Skeletal muscle cell (primary cell): ENCODE measurements around the gene PSME2.

ENCODE experiments used
- DNase-seq: peaks from one replicate; pipeline ENCODE4 v3.0.0-alpha.2; 2010; ENCODE audit warnings: low read depth
- H3K4me3 ChIP-seq: 2 replicates; pipeline ENCODE4 v1.5.1; 2011; ENCODE audit warnings: low read depth, mild to moderate bottlenecking, control low read depth, low read length, moderate library complexity

Gene PSME2

DNA sequence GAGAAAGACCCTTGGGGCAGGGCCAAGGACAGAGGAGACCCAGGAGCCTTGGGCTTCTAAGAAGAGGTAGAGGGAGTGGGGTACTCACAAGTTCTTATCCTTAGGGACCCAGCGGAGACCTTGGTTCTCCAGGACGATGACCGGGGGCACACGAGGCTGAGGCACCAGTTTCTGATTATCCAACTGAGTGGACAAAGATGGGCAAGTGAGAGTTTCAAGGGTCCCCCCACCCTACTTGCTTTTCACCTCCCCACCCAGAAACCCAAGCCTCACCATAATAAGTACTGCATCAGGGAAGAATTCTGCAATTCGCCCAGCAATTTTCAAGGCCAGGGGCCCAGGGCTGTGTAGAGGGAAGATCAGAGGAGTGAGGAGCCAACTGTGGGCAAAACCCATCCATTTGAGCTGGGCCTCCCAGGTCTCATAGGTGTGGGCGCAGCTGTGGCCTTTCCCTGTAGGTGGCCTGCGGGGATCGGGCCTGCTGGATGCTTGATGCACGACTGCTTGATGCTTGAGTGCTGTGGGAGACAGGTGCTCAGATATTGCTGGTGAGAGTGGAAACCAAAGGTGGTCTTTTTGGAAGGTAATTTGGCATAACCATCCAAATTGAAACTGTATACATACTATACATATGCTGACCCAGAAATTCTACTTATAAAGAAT is 7.0 kb downstream of the PSME2 start:
- DNase-seq, result no peak
- peak overlapping the region; percentile 81 for H3K4me3 ChIP-seq

DNA sequence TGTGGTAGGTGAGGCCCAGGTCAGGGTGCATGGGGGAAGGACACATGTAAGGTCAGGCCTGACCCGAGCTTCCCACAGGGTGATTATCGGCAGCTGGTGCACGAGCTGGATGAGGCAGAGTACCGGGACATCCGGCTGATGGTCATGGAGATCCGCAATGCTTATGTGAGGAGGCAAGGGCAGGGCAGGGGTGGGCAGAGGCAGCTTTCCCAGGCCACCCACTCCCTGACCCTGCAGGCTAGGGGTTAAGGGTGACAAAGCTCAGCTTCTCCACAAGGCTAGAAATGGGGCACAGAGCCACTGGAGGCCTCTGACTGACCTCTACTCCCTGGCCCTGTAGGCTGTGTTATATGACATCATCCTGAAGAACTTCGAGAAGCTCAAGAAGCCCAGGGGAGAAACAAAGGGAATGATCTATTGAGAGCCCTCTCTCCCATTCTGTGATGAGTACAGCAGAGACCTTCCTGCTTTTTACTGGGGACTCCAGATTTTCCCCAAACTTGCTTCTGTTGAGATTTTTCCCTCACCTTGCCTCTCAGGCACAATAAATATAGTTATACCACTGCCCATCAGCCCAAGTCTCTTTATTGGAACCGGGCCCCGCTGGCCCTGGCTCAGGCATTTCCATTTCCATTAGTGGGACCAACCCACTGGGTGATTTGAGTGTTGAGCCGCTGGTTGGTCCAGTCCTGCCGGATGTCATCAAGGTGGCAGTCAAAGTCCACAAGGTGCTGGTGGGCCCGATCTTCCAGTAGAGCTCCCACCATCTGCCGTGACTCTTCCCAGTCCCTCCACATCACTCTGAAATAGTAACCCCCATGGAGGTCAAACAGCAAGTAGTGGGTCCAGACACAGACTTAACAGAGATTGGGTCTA is 7.8 kb downstream of the PSME2 start:
- DNase-seq, result no peak
- H3K4me3 ChIP-seq, result no peak overlapping the region

DNA sequence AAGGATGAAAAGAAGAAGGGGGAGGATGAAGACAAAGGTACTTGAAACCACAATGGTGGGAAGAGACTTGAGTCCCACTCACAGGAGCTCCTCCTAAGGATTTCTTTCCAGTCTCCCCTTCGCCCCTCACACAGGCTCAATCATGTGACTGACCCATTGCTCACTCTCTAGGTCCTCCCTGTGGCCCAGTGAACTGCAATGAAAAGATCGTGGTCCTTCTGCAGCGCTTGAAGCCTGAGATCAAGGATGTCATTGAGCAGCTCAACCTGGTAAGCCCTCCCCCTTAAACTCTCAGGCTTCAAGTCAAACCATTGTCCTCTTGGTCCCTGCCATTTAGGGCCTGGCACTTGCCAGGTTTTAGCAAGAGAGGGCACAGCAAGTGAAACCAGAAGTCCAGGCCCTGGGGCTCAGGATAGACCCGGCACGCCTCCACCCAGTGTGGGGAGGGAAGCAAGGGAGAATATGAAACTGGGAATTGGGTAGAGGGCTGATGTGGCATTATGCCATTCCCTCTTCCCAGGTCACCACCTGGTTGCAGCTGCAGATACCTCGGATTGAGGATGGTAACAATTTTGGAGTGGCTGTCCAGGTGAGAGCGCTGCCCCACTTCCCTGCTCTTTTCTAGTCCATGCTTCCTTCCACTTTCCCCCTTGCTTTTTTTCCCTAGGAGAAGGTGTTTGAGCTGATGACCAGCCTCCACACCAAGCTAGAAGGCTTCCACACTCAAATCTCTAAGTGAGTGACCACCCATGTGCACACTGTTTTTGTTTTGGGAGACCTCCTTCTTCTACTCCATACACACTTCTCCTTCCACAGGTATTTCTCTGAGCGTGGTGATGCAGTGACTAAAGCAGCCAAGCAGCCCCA is 8.6 kb downstream of the PSME2 start:
- H3K4me3 ChIP-seq, result no peak overlapping the region
- DNase-seq, result no peak

DNA sequence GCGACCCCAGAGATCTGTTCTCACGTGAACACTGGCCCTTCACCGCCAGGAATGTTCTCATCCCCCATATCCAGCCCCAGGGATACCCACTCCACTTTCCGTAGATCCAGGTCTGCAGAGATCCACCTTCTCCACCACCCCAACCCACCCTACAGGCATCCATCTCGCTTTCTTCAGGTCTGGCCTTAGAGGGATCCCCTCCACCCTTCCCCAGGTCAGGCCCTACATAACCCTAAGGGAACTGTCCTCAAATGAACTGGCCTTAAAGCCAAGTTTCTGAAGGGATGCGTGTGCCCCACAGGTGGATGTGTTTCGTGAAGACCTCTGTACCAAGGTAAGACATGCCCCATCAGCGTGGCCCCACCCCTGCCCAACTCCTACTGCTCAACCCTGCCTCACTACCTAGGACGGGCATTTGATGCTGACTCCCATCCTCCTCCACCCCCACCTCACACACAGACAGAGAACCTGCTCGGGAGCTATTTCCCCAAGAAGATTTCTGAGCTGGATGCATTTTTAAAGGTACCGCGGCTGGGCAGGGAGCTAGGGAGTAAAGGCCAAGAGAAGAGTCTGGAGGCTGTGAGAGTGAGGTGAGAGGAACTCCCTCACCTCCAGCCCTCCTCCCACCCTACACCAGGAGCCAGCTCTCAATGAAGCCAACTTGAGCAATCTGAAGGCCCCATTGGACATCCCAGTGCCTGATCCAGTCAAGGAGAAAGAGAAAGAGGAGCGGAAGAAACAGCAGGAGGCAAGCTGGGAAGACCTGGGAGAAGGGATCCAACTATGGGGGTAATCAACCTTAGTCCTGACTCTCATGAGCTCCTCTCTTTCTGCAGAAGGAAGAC is 9.5 kb downstream of the PSME2 start:
- DNase-seq, result no peak
- H3K4me3 ChIP-seq, result peak overlapping the region; percentile 85

DNA sequence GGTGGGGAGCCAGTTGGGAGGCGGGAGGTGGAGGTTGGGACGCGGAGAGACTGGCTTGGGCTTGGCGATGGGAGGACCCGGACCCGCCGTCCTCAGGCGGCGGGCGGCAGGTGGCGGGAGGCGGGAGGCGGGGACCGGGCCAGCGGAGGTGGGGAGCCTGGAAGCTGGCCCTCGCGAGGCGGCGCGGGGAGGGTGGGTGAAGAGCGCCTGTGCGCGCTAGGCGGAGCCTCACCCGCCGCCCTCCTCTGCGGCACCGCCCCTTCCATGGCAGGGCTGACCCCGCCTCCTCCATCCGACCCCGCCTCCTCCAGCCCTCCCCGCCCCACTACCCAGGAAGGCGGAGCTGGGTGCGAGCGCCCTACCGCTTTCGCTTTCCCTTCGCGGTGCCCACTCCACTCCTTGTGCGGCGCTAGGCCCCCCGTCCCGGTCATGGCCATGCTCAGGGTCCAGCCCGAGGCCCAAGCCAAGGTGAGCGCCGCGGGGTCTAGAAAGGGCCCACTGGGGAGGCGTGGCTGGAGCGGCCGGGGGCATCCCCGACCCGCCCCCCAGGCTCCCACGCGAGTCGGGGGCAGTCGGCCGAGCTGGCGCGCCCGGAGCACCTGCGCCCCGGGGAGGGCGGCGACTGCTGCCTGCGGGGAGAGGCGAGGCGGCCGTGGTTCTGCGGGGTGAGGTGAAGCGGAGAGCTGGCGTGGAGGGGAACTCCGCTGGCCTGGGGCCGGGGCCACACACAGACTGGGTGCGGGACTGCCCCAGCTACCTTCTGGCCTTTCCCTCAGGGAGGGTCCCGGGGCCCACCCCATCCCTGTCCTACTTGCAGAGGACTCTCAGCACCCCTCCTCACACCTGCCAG is 10.4 kb downstream of the PSME2 start, which contains the start of gene PSME1:
Gene PSME1 (plus strand): TSS at position 361 of the 850 bp plus-strand sequence. CDS start 69 bp downstream, at position 430.
- H3K4me3 ChIP-seq, result peak within 1 kb of the TSS; percentile 85
- DNase-seq, result peak; percentile 52

DNA sequence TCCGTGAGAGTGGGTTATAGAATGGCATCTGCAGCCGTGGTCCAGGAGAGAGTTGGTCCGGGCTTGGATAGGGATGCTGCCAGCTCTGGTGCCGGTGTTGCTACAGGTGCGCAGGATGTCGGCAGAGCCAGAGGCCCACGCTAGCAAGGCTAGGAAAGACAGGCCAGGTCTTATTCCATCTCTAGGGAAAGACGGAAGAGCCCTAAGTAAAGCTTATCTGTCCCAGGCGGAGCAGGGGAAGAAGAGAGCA is 10.9 kb downstream of the PSME2 start:
- no peak for DNase-seq
- peak overlapping the region; percentile 85 for H3K4me3 ChIP-seq

DNA sequence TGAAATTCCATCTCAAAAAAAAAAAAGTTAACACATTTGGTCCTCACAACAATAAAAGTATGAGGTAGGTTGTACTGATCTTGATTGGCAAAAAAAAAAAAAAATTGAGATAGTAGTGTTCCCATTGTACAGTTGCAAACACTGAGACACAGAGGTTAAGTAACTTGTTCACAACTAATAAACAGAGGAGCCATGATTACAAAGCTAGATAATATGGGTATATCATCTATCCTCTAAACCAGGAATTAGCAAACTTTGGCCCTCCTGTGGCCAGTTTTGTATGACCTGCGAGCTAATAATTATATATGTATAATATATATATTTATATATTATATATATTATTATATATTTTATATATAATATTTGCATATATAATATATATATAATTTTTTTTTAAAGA is 12.7 kb downstream of the PSME2 start:
- H3K4me3 ChIP-seq, result no peak overlapping the region
- no peak for DNase-seq

DNA sequence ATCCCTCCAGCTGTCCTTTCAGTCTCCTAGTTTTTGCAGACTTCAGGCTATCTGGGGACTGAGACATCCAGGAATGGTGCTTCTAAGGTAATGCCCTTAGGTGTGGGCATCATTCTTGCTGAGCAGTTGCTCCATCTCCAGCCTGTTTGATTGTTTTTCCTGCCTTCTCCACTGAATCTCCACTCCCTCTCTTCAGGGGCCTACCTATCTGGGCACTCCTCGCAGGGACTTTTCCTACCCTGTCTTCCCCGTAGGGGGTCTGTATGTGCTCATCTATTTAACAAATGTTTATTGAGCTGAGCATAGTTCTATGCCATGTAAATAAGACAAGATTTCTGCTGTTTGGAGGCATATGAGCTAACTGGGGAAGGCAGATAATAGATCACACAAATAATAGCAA is 13.4 kb downstream of the PSME2 start:
- no peak for DNase-seq
- H3K4me3 ChIP-seq, result no peak overlapping the region

DNA sequence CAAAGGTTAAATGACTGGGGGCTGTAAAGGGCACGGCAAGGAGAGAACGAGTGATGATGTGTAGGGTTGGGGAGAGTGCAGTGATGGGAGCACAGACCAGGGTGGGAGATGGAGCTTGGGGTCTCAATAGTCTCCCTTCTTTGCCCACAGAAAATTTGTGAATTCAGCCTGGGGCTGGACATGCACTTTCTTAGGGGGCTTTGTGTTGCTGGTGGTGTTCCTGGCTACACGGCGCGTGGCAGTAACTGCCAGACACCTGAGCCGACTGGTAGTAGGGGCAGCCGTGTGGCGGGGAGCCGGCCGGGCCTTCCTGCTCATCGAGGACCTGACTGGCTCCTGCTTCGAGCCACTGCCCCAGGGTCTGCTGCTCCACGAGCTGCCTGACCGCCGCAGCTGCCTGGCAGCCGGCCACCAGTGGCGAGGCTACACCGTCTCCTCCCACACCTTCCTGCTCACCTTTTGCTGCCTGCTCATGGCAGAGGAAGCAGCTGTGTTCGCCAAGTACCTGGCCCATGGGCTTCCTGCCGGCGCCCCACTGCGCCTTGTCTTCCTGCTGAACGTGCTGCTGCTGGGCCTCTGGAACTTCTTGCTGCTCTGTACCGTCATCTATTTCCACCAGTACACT is 14.2 kb downstream of the PSME2 start:
- peak overlapping the region; percentile 38 for H3K4me3 ChIP-seq
- DNase-seq, result no peak

DNA sequence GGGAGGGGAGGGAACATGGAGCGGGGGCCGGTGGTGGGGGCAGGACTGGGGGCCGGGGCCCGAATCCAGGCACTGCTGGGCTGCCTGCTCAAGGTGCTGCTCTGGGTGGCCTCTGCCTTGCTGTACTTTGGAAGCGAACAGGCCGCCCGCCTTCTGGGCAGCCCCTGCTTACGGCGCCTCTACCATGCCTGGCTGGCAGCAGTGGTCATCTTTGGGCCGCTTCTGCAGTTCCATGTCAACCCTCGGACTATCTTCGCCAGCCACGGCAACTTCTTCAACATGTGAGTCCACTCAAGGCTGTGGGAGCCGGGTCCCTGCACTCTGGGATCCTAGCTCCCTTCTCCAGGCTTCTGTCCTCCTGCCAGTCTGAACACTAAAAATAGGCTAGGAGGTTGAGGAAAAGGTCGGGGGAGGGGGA is 14.9 kb downstream of the PSME2 start:
- peak overlapping the region; percentile 38 for H3K4me3 ChIP-seq
- no peak for DNase-seq

DNA sequence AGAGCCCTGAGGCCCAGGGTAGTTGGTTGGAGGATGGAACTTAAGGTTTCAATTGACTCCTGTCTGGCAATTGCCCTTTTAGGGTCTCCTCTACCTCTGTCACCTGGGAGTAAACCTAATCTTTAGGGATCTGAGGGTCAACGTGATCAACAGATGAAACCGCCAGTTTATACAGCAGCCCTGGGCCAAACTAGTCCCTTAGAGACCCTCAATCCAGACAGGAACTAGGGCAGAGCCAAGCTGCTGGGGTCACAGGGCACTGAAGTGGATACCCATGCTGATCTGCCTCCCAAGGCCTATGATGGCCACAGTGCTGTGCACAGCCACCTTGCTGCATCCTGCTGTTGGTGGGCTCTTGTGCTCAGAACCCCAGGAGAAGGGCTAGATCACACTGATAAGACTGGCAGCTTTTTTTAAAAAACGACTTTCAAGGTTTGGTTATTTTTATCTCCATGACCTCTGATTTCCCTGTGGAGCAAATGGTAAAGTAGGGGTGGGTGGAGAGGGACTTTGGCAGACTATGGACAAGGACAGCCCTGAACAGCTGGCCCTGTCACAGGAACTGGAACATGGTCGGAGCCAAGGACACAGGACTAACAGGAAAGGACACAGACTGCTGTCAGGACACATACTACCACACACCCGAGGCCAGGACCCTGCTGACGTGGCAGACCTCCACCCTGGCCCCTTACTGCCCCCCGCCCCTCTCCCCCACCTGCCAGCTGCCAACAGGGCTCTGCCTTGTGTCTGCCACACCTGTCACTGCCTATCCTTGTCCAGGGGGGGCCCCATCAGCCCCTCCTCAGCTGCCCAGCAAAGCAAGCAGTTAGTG is 15.5 kb downstream of the PSME2 start:
- peak; percentile 50 for DNase-seq
- H3K4me3 ChIP-seq, result no peak overlapping the region

DNA sequence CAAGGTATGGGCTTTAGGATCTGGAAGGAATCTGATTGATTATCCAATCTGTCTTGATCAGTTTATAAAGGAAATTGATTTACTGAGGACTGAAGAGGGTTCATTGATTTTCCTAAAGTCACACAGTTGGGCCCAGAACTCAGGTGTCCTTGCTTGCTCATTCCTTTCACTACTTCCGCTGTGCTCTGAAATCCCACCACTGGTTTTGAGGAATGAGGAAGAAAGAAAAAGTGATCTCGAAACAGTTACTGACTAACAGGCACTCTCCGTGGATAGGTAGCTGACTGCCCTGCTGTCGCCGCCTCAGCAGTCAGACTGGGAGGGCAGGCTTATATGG is 16.1 kb downstream of the PSME2 start, which contains the start of gene FITM1:
Gene FITM1 (plus strand): TSS at position 280 of the 337 bp plus-strand sequence. CDS start 905 bp downstream, outside the sequence.
- H3K4me3 ChIP-seq, result peak within 1 kb of the TSS; percentile 38
- no peak for DNase-seq

DNA sequence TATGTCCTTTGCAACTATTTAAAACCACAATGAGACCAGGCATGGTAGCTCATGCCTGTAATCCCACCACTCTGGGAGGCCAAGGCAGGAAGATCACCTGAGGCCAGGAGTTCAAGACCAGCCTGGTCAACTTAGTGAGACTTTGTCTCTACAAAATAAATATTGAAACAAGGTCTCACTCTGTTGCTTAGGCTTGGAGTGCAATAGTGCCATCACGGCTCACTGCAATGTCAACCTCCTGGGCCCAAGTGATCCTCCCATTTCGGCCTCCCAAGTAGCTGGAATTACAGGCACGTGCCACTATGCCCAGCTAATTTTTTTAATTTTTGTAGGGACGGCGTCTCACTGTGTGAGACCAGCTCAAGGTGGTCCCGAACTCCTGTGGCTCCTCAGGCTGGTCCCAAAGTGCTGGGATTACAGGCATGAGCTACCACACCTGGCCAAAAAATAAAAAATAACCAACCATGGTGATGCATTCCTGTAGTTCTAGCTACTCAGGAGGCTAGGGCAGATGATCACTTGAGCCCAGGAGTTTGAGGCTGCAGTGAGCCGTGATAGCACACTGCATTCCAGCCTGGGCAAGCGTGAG is 16.9 kb downstream of the PSME2 start:
- no peak overlapping the region for H3K4me3 ChIP-seq
- no peak for DNase-seq

DNA sequence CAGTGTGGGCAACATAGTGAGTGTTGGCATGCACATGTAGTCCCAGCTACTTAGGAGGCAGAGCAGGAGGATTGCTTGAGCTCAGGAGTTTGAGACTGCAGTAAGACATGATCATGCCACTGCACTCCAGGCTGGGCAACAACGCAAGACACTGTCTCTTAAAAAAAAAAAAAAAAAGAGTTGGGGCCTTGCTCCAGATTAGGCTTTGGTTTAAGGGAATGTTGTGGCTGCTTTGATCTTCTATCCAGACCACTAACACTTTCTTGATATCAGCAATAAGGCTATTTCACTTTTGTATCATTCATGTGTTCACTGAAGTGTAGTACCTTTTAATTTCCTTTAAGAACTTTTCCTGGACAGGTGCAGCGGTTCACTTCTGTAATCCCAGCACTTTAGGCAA is 18.7 kb downstream of the PSME2 start:
- no peak for DNase-seq
- H3K4me3 ChIP-seq, result no peak overlapping the region

DNA sequence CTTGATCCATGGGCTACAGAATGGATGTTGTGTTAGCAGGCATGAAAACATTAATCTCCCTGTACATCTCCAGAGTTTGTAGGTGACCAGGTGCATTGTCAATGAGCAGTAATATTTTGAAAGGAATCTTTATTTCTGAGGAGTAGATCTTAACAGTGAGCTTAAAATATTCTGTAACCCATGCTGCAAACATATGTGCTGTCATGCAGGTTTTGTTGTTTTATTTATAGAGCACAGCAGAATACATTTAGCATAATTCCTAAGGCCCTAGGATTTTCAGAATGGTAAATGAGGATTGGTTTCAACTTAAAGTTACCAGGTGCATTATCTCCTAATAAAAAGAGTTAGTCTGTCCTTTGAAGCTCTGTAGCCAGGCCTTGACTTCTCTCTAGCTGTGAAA is 19.5 kb downstream of the PSME2 start:
- DNase-seq, result no peak
- no peak overlapping the region for H3K4me3 ChIP-seq

DNA sequence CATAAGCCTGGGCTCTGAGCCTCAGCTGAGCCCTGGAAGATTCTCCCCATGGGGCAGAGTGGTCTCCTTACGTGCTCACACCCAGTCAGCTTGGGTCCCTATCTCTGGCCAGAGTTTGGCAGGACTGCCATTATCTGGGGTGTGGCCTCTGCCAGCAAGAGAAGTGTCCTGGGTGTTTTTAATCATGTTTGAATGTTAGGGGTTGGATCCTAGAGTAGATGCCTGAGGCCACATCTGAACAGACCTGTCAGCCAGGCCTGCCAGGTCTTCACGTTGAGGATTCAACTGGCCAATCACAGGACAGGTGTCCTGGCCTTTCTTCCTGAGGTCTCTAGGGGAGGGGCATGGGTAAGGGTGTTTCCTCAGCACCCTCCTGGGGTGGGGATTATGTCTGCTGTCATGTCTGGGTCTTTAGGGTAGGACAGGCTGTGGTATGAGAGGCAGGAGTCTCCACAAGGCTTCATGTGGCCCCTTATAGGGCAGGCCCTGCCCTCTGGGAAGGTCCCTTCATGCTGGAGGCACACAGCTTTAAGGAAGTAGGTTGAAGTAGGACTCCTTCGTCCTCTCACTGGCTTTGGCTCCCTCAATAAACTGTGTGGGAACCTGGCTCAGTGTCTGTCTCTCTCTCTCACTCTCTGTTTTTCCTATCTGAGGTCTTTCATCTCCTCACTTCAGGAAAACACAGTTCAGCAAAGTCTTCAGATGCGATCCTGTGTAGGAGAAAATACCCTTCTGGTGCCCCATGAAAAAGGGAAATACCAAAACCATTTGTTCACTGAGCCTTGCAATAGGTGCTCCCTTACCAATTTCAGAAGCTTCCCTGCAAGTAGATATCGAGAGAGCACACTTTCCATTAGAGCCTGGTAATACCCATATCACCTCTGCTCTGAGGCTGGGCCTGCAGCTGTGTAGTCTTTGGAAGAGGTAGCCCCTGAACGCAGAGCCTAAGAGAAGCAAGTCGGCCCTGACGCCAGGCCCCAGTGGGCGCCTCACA is 22.7 kb downstream of the PSME2 start:
- no peak overlapping the region for H3K4me3 ChIP-seq
- no peak for DNase-seq
